Adrenal gland (tissue), 5 donors: ENCODE results near the gene PURB.

Source experiments
- CTCF ChIP-seq, 6 experiments: fragments of 450-650 bp in 4 of 6; fragments of 200-600 bp in 2 of 6; sonication (generic) in 1 of 6; IDR thresholded peaks; 1 replicate in 5 of 6; 2 replicates in 1 of 6; pipeline versions ENCODE4 v1.5.1 to v1.8.0; 2016 to 2021; ENCODE audit warnings: antibody characterized with exemption in 6 of 6, mild to moderate bottlenecking in 2 of 6, moderate library complexity in 1 of 6
- POLR2A ChIP-seq, 2 donors: fragments of 450-650 bp; IDR thresholded peaks; one replicate each; pipeline ENCODE4 v1.6.1; 2017; ENCODE audit warnings: antibody characterized with exemption in 2 of 2, mild to moderate bottlenecking in 2 of 2, moderate library complexity in 1 of 2
- donor health status: DM: no; HTN: no; CAD: no.

- no peak for TF ChIP-seq CTCF (IDR thresholded peaks at IDR 0.05)
- TF ChIP-seq POLR2A (IDR thresholded peaks at IDR 0.05) = no peak
Observed at GRCh38 chr7:44872787-44873186, 12.5 kb downstream of the PURB start.
